ENCODE results near the gene TMTC1. TPM values are rescaled to one million over a fixed set of nuclear protein-coding genes. Genes with fewer than 3 reads are reported as not detected.
A peak's percentile ranks its signal among the peaks of the same experiment; 100 is the strongest.

TMTC1 gene
- total RNA-seq (2011; cell fraction: chromatin; rRNA removed; ENCODE audit: low replicate concordance) = not detected in 2 replicates
- not detected in 2 replicates for total RNA-seq (2011; cell fraction: nucleolus; rRNA removed)
- not detected in 2 replicates for total RNA-seq (2011; cell fraction: nucleoplasm; rRNA removed)
- total RNA-seq (2014; rRNA removed) (0.18 TPM in 1 of 2 replicates, not detected in the other), total RNA-seq (2014; rRNA removed; fragmentation: Illumina TruSeq; extraction: Trizol) (0.04 TPM in 1 of 2 replicates, not detected in the other), total RNA-seq (2015; rRNA removed; fragmentation: Illumina TruSeq; extraction: Trizol) (under 0.01 TPM in 1 of 2 replicates, not detected in the other), total RNA-seq (2021) (0.13 and 0.16 TPM in 2 replicates), polyA plus RNA-seq (2011; rRNA removed) (0.01 and 0.04 TPM in 2 replicates), polyA plus RNA-seq (2014; fragmentation: Illumina TruSeq; extraction: Trizol) (0.07 TPM in 1 of 2 replicates, not detected in the other), polyA plus RNA-seq (2014; fragmentation: Nextera tagmentation; extraction: Ambion mirVana) (under 1 TPM in 1 of 2 experiments, not detected in 1; 0.06 TPM), polyA plus RNA-seq (2014; rRNA removed) (not detected in 2 replicates), polyA minus RNA-seq (2011; rRNA and poly(A)+ RNA removed) (0.42 TPM in 1 of 2 replicates, not detected in the other), Bru-seq, nascent RNA (percentile 7 among the genes with signal in this experiment), BruChase-seq, experiment 1, labeled RNA remaining after a 2-hour chase (percentile 7 among the genes with signal in this experiment), BruChase-seq, experiment 2, labeled RNA remaining after a 6-hour chase (percentile 5 among the genes with signal in this experiment)
- polyA plus RNA-seq (2011; cell fraction: cytosol; rRNA removed) = 0.01 TPM in 1 of 2 replicates, not detected in the other
- not detected in 2 replicates for polyA plus RNA-seq (2011; cell fraction: nucleus; rRNA removed)
- 0.69 TPM in 1 of 2 replicates, not detected in the other for polyA plus RNA-seq (2012)
- not detected in 2 replicates for polyA minus RNA-seq (2011; cell fraction: cytosol; rRNA and poly(A)+ RNA removed)
- polyA minus RNA-seq (2011; cell fraction: nucleus; rRNA and poly(A)+ RNA removed) = 0.33 TPM in 1 of 2 replicates, not detected in the other
- long read RNA-seq, experiment 1 = 0 reads
- long read RNA-seq, experiment 2 = 0 reads
- long read RNA-seq, experiment 3 = 0 reads

DNA sequence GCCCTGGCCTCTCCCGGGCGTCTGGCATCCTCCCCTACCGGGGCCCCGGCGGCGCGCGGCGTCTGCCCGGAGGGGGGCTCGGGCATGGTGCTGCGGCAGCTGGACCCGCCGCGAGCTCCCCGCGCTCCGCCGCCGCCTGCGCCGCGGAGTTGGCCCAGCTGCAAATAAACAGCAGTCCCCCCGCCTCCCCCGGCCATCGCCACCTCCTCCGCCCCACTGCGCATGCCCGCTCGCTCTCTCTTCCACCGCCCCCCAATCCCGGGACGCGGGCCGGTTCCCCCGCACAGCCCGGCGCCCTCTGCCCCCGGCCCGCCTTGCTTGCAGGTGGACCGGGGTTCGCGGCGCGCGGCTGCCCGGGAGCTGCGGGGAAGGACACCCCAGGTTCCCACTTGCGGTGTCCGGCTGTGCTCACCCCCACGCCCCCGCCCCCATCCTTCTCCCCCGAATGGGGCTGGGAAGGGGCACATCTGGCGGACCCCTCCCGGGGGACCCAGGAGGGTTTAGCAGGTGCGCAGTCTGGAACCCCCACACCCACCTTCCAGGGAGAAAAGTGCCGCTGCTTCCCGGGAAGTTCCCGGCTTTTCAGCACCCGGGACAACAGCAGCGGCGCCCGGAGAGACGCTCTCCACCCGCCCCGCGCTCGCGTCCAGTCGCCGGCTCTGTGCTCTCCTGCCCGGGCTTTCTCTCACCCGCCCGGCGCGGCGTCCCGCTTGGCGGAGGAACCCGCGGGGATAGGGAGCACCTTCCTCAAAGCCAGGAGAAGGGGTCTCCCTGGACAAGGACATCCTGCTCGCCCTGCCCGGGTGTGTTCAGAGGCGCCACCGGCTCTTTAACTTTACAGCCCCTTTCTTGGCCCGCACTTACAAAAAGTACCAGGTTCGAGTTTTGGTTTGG is at the start of gene TMTC1:
Gene TMTC1, minus strand, starts transcription at position 170 of the 894 bp plus-strand sequence. CDS start 191 bp downstream, outside the sequence.
- no peaks in the 10 kb centered on the region for H3K9me3 ChIP-seq (replicated peaks; ENCODE audit: control insufficient read depth, insufficient read depth, low read depth, low read length)
- H3K9me1 ChIP-seq (ENCODE audit: control insufficient read depth, insufficient read depth, low read length) = no peaks in the 10 kb centered on the region
- H3K79me2 ChIP-seq (ENCODE audit: control insufficient read depth, insufficient read depth, low read length) = no peaks in the 10 kb centered on the region
- H3K27me3 ChIP-seq (ENCODE audit: control insufficient read depth in 2 of 2, insufficient read depth in 2 of 2, low read length in 2 of 2) = no peaks in the 10 kb centered on the region
- FAIRE-seq = no peak
- H2AFZ ChIP-seq (ENCODE audit: low read depth, low read length) = no peak within 1 kb of the TSS
- no peak for DNase-seq (ENCODE audit: extremely low read depth in 1 of 4, low spot score in 3 of 4)
- in situ Hi-C loops (cut with MboI) (no loop called here), intact Hi-C loops (cut with micrococcal nuclease) (no loop called here)
- no TSS peak for BruUV-seq (replicated peaks)
- H3K4me1 ChIP-seq (replicated peaks in 1 of 2; ENCODE audit: control insufficient read depth in 2 of 2, insufficient read depth in 2 of 2, low read length in 2 of 2) = no peaks in the 10 kb centered on the region
- no peaks in the 10 kb centered on the region for H3K36me3 ChIP-seq (ENCODE audit: control insufficient read depth, insufficient read depth, low read length)
- ChIA-PET POLR2A (no interaction called here), CTCF (ENCODE audit: low intra/inter-chr PET ratio) (no interaction called here)
- no peak for ATAC-seq
- no peak within 1 kb of the TSS for H3K9ac ChIP-seq (ENCODE audit: insufficient read depth in 1 of 2, low read depth in 2 of 2, low read length in 2 of 2)
- H3K4me2 ChIP-seq (ENCODE audit: insufficient read depth, low read length) = no peak within 1 kb of the TSS
- H3K4me3 ChIP-seq = no peak within 1 kb of the TSS
- WGBS (ENCODE audit: insufficient coverage, low coverage, missing lambda C conversion rate) = 18% methylated on average over 25 of the region's 87 CpGs
- H4K20me1 ChIP-seq (replicated peaks; ENCODE audit: control insufficient read depth, insufficient read depth, low read length) = no peaks in the 10 kb centered on the region
- H3K27ac ChIP-seq (ENCODE audit: extremely low read depth, low read depth, low read length) = no peak within 1 kb of the TSS
- TF ChIP-seq, protein P1, sequence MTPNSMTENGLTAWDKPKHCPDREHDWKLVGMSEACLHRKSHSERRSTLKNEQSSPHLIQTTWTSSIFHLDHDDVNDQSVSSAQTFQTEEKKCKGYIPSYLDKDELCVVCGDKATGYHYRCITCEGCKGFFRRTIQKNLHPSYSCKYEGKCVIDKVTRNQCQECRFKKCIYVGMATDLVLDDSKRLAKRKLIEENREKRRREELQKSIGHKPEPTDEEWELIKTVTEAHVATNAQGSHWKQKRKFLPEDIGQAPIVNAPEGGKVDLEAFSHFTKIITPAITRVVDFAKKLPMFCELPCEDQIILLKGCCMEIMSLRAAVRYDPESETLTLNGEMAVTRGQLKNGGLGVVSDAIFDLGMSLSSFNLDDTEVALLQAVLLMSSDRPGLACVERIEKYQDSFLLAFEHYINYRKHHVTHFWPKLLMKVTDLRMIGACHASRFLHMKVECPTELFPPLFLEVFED (CRISPR knock-in tag; conservative IDR thresholded peaks at IDR 0.05) = no peak
- TF ChIP-seq, protein P2, sequence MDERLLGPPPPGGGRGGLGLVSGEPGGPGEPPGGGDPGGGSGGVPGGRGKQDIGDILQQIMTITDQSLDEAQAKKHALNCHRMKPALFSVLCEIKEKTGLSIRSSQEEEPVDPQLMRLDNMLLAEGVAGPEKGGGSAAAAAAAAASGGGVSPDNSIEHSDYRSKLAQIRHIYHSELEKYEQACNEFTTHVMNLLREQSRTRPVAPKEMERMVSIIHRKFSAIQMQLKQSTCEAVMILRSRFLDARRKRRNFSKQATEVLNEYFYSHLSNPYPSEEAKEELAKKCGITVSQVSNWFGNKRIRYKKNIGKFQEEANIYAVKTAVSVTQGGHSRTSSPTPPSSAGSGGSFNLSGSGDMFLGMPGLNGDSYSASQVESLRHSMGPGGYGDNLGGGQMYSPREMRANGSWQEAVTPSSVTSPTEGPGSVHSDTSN (CRISPR knock-in tag; IDR thresholded peaks at IDR 0.05; ENCODE audit: low read depth) = no peak
- TF ChIP-seq, protein P2 (tag; conservative IDR thresholded peaks at IDR 0.05; ENCODE audit: low read depth) = no peak
- TF ChIP-seq SIRT6 (IDR thresholded peaks at IDR 0.05; ENCODE audit: low read depth, low read length) = no peak
- TF ChIP-seq PRMT5 (CRISPR knock-in tag; IDR thresholded peaks at IDR 0.05) = no peak
- TF ChIP-seq NEUROD1 (IDR thresholded peaks at IDR 0.05; ENCODE audit: borderline replicate concordance, low read depth, low read length, partially characterized antibody) = no peak
- TF ChIP-seq MAFG (tag; conservative IDR thresholded peaks at IDR 0.05) = no peak
- TF ChIP-seq NBN (IDR thresholded peaks at IDR 0.05; ENCODE audit: low read depth) = no peak
- TF ChIP-seq, protein P3, sequence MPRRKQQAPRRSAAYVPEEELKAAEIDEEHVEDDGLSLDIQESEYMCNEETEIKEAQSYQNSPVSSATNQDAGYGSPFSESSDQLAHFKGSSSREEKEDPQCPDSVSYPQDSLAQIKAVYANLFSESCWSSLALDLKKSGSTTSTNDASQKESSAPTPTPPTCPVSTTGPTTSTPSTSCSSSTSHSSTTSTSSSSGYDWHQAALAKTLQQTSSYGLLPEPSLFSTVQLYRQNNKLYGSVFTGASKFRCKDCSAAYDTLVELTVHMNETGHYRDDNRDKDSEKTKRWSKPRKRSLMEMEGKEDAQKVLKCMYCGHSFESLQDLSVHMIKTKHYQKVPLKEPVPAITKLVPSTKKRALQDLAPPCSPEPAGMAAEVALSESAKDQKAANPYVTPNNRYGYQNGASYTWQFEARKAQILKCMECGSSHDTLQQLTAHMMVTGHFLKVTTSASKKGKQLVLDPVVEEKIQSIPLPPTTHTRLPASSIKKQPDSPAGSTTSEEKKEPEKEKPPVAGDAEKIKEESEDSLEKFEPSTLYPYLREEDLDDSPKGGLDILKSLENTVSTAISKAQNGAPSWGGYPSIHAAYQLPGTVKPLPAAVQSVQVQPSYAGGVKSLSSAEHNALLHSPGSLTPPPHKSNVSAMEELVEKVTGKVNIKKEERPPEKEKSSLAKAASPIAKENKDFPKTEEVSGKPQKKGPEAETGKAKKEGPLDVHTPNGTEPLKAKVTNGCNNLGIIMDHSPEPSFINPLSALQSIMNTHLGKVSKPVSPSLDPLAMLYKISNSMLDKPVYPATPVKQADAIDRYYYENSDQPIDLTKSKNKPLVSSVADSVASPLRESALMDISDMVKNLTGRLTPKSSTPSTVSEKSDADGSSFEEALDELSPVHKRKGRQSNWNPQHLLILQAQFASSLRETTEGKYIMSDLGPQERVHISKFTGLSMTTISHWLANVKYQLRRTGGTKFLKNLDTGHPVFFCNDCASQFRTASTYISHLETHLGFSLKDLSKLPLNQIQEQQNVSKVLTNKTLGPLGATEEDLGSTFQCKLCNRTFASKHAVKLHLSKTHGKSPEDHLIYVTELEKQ (CRISPR knock-in tag; IDR thresholded peaks at IDR 0.05) = no peak

Measured in K562 (cell line).